Activated T-cell treated with anti-CD3 and anti-CD28 coated beads for 4 hours (primary cell): ENCODE data around the gene APOBEC3B.
"Not testable (repeated sequence)": the region's sequence is repeated elsewhere in the genome, so short reads cannot be mapped to it uniquely, and the experiment has no call there.

Source experiments
- DNase-seq: peaks from one replicate; pipeline ENCODE4 v3.0.0-alpha.2; 2020

The APOBEC3B gene

GRCh38 chr22:38981992-38982927 is at the start of gene APOBEC3B:
TSS of gene APOBEC3B (plus strand) at chr22:38982347. CDS start at chr22:38982454, 107 bp downstream.
- DNase-seq, result peak; percentile 47

GRCh38 chr22:38935023-38935422 is 47.1 kb upstream of the APOBEC3B start:
- no peak for DNase-seq

GRCh38 chr22:38935616-38936015 is 46.5 kb upstream of the APOBEC3B start:
- DNase-seq, result no peak

- DNase-seq, result no peak
Measured at GRCh38 chr22:38936562-38936961, 45.6 kb upstream of the APOBEC3B start.

DNA sequence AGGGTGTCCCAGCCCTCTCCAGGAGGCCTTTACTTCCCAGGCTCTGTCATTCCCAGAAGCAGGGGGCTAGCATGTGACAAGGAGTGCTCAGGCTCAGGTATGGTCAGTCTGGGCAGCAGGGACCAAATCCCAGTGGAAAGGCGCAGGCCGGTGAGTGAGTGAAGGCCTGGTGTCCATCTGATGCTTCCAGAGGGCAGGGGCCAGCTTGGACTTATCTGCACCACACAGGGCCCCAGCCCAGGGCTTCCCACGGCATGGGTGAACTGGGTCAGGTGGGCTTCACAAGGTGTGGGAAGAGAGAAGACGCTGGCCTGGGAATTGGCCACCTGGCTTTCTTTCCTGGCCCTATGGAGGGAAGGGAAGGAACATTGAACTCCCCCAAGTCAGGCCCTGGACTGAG is 45.1 kb upstream of the APOBEC3B start:
- DNase-seq, result no peak

DNA sequence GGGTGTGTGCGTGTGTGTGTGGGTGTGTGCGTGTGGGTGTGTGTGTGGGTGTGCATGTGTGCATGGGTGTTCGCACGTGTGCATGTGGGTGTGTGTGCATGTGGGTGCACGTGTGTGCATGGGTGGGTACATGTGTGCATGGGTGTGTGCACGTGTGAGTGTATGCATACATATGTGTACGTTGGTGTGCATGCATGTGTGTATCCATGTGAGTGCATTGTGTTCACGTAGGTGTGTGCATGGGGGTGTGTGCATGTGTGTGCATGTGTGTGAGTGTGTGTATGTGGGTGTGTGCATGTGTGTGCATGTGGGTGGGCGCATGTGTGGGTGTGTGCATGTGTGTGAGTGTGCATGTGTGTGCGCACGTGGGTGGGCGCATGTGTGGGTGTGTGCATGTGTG is 44.6 kb upstream of the APOBEC3B start:
- no peak for DNase-seq

DNA sequence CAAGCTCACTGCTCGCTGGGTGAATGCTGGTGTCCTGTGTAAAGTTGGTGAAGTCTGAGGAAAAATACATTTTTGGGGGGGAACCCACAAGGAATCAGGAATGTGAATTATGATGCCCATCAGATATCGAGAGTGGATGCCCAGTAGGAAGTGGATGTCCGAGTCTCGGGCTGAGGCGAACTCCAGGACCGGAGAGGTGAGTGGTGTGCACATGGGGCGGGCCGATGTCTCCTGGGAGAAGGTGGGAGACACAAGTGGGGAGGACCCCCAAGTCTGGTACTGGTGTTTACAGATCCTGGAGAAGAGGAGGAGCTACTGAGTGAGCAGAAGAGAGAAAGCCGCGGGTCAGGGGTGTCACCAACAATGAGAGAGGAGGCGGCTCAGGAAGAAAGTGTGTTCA is 43.9 kb upstream of the APOBEC3B start:
- DNase-seq, result no peak

DNA sequence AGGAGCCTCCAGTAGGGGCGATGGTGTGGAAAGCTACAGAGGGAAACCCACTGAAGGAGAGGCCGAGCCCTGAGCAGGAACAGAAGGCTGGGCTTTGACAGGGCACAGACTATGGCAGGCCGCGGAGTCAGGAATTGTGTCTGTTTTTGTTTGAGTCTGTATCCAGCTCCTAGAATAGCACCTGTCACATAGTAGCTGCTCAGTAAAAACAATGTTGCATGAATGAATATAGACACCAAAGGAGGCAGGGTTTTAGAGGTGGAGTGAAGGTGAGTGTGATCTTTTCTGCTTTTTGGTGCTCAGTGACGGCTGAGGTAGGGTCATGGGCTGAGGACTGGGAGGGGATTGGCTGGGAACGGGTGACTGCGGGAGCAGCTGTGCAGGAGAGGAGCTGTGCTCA is 43.2 kb upstream of the APOBEC3B start:
- no peak for DNase-seq

DNA sequence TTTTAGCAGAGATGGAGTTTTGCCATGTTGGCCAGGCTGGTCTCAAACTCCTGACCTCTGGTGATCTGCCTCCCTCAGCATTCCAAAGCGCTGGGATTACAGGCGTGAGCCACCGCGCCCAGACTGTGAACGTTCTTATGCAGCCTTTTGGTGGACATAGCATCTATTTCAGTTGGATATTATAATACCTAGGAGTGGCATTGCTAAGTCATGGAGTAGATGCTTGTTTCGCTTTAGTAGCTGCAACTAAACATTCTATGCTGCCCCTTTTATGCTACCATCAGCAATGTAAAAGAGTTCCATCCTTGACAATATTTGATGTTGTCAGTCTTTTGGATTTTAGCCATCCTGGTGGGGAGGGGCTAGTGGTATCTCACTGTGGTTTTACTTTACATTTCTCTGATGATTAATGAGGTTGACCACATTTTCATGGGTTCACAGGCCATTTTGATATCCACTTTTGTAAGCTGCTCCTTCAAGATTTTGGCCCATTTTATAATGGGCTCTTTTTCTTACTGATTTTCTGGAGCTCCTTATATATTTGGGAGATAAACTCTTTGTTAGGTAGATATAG is 41.2 kb upstream of the APOBEC3B start:
- DNase-seq, result no peak

- peak; percentile 48 for DNase-seq
Measured at GRCh38 chr22:38941488-38941987, 40.6 kb upstream of the APOBEC3B start.

DNA sequence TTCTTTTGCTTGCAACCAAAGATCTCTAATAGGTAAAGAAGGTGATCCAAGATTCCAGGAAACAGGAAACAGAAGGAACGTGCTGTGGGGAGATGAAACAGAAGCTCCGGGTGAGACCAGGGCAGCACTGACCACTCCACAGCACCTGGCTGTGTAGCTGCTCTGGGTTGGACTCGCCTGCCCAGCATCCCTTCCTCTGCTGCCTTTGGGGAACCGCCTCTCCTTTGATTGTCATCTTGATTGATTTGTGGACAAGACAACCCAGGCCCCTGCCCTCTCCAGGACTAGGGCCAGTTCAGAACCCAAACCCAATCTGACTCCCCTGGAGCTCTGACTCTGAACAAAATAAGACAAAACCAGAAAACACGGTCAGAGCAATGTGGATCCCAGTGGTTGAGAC is 39.4 kb upstream of the APOBEC3B start:
- DNase-seq, result no peak

GRCh38 chr22:38943201-38943600 is 38.9 kb upstream of the APOBEC3B start:
- DNase-seq, result no peak

- no peak for DNase-seq
Measured at GRCh38 chr22:38943882-38944281, 38.3 kb upstream of the APOBEC3B start.

- no peak for DNase-seq
Measured at GRCh38 chr22:38944653-38945052, 37.5 kb upstream of the APOBEC3B start.

DNA sequence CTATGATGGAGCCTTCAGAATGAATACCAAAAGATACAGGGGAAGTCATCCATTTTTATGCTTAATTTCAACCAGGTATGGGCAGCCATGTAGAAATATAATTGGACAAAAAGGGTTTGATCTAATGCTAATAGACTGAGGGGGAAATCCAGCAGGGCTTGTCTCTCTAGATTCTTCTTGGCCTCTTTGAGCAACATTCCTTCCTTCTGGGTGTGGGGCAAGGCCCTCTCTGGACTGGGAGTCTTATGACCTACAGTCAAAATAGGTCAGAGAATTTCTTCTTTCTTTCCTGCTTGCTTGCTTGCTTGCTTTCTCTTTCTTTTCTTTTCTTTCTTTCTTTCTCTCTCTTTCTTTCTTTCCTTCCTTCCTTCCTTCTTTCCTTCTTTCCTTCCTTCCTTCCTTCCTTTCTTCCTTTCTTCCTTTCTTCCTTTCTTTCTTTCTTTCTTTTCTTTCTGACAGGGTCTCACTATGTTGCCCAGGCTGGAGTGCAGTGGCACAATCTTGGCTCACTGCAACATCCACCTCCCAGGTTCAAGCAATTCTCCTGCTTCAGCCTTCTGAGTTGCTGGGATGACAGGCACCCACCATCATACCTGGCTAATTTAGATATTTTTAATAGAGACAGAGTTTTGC is 36.3 kb upstream of the APOBEC3B start:
- not testable (repeated sequence) for DNase-seq

DNA sequence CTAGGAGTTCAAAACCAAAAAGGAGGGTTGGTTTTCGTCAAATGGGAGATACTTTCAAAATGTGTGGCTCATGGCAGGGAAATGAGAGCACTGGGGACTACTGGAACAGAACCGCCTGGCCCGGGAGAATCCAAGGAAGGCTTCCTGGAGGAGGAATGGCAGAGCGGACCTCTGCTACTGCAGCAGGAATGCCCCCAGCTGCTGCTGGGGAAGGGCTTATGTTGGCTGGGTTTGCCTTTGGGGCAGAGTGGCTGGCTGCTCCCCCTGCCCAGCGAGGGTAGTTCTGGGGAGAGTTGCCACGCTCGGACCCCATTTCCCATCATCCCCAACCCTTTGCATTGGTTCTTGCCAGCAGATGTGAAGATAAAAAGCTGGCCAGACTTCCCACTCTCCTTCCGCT is 35.4 kb upstream of the APOBEC3B start:
- DNase-seq, result no peak

- no peak for DNase-seq
Measured at GRCh38 chr22:38947321-38948140, 34.6 kb upstream of the APOBEC3B start.

DNA sequence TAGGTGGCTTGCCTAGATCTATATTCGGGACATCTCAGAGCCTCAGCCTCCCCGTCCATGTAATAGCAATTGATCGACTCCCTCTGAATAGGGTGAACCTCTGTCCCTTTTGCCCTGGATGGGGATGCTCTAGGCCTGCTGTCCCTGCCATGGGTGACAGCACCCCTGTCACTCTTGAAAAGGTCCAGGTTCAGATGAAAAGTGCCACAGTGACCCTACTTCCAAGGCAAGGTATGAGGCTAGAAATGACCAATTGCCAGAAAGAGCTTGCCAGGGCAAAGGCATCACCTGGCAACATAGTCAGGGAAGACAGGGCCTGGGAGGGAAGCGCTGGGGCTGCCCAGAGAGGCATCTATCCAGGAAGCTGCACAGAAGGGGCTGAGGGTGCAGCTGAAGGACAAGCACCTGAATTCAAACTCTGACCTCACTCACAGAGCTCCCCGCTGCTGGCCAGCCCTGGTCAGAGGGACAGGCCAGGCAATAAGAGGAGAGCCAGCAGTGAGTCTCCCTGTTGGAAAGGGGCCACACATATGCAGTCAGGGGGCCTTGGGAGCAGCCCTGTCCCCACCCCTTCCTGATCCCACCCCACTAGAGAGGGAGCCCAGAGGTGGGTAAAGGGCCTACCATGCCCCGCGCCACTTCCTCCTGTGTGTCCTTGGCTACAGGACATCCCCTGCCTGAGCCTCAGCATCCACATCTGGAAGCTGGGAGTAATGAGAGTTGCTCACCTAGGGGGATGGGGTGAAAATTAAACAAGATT is 33.8 kb upstream of the APOBEC3B start:
- DNase-seq, result no peak

DNA sequence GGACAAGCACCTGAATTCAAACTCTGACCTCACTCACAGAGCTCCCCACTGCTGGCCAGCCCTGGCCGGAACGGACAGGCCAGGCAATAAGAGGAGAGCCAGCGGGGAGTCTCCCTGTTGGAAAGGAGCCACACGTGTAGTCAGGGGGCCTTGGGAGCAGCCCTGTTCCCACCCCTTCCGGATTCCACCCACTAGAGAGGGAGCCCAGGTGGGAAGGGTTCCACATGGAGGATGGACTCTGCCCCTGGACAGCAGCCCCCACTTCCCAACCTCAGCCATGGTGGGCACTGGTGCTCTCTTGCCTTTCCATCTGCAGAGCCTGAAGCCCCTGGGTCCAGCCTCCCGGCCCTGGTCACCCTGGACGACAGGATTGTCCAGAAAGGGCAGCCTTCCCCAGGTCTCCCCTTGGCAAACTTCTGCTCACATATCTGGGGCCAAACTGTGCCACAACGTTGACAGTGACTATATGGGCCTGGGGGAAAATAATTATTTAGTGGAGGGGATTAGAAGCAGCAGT is 32.2 kb upstream of the APOBEC3B start:
- DNase-seq, result no peak

DNA sequence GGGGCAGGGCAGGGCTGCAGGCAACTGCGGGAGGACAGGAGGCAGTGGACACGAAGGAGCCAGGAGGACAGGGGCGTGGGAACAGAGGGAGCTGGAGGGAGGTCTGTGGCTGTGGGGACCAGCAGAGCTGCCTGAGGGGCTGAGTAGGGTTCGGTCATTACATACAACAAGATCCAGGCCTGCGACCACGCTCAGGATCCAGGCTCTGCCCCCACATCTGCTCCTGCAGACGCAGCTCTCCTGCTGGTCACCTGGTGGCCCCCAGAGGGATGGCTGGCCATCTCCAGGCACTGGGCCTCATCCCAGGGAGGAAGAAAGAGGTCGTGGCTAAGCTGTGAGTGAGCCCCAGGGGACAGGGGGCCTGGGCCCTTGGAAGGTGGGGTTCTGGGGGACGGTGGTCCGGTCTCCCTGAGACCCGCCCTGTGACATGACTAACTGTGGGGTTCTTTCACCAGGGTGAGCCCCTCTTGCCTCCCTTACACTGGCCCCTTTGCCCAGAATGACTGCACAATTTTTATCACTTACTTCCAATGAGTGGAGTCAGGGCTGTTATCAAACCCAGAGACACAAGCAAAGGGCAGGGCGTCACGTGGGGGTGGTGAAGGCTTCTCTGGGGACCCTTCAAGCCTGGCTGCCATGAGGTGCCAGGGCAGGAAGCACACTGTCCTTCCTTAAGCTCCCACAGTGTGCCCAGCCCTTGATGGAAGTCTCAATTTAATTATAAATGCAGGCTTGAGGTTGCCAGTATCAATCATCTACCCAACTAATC is 31.4 kb upstream of the APOBEC3B start:
- DNase-seq, result no peak

GRCh38 chr22:38951734-38952133 is 30.4 kb upstream of the APOBEC3B start:
- no peak for DNase-seq
